SHP77 (cell line): Measurements from ENCODE around the gene DTHD1.

Experiments
- DNase-seq, 2 experiments: peaks; one replicate each; lab custom pipeline; 2025; lab: John Stamatoyannopoulos, UW

Gene DTHD1

DNA sequence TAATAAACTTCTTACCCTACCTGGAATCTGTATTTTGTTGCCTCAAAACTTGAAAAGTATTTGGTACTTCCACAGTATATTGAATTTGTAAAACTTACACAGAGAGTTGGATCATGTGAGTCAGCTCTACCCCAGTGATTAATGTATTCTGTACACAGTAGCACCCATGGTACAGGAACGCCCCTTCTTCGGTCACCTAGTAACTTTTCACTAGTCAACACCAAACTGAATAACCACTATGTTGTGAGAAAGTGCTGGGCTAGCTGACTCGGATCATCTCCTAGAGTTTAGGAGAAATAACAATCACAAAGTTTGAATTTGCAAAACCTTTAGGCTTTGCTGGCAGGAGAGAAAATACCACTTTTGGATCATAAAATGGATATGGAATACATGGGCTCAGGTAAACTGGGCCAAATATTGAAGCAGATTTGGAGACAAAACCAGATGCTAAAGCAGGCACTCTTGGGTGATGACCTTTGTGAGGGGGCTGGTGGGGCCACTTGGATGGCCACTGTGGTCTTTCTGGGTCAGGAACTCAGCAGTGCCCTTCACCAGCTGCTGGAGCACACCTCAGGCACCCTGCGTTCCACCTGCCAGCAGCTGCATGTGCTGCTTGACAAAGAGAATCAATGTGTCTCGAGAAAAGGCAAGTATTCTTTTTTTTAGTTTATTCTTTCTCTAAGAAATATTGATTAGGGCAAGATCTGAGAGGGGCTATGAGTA lies at the start of gene DTHD1:
DTHD1 (plus strand) TSS at position 233 of the 723 bp plus-strand sequence; CDS start at position 376, 143 bp downstream.
- DNase-seq, result no peak

DNA sequence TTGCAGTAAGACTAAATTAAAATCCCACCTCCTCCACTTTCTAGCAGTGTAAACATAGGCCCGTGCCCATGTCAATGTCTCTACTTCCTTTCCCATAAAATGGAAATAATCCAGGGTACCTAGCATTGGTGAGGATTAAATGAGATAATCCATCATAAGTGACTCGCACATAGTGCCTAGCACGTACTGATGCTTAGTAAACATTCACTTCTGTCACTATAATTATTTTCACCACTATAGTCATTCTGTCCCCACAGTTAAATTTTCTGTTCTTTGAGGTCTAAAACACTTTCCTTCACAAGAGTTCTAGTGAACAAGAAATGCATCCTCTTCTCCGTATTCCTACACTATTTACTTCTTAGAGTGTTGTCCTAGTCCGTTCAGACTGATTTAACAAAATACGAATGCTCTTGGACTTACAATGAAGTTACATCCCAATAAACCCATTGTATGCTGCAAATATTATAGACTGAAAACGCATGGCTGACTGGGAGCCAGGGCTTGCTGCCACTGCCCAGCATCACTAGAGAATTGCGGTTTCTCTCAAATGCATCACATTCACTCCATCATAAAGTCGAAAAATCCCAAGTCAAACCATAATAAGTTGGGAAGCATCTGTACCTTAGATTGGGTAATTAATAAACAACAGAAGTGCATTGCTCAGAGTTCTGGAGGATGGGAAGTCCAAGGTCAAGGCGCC lies 47.7 kb upstream of the DTHD1 start:
- DNase-seq, result no peak

- DNase-seq, result no peak
Measured at GRCh38 chr4:36235306-36235705, 46.1 kb upstream of the DTHD1 start.

GRCh38 chr4:36236159-36236558 lies 45.3 kb upstream of the DTHD1 start:
- no peak for DNase-seq

DNA sequence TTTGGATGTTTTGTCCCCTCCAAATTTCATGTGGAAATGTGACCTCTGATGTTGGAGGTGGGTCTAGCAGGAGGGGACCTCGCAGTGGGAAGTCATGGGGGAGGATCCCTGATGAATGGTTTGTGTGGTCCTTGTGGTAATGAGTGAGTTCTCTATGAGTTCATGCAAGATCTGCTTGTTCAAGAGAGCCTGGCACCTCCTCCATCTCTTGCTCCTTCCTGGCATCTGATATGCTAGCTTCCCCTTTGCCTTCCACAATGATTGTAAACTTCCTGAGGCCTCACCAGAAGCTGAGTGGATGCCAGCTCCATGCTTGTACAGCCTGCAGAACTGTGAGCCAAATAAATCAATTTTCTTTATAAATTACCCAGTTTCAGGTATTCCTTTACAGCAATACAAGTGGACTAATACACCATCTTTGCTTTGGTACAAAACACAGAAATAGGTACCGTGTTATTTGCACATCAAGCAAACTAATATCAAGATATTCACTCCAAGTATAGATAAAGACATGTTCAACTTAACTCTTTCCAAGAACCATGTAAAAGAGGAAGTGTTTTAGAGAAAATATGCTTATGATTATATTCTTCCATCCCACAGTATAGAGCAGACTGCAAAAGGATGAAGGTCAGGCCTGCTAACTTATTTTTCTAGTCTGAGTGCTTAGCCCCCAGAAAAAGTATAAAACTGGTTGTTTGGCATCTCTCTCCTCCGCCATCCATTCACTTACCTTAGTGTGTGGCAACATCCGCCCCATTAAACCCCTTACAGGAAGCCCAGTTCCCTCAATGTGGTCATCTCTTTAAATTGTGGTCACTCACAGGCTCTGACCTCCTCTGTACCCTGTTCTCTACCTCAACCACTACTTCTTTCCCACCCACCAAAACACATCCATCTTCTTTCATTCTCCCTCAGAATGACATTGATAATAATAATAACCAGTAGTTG lies 43.8 kb upstream of the DTHD1 start:
- no peak for DNase-seq

- DNase-seq, result no peak
Measured at GRCh38 chr4:36241771-36242170, 39.6 kb upstream of the DTHD1 start.

- DNase-seq, result no peak
Measured at GRCh38 chr4:36242629-36243354, 38.6 kb upstream of the DTHD1 start.

- DNase-seq, result peak in 1 of 2 experiments; percentile 7
Measured at GRCh38 chr4:36243355-36244256, 37.8 kb upstream of the DTHD1 start.

GRCh38 chr4:36244257-36245082 lies 36.9 kb upstream of the DTHD1 start, which contains the start of gene ARAP2:
TSS of gene ARAP2 (minus strand) at chr4:36244514. CDS start at chr4:36229486, 15,028 bp downstream.
- DNase-seq, result peak; percentile 3 to 9

DNA sequence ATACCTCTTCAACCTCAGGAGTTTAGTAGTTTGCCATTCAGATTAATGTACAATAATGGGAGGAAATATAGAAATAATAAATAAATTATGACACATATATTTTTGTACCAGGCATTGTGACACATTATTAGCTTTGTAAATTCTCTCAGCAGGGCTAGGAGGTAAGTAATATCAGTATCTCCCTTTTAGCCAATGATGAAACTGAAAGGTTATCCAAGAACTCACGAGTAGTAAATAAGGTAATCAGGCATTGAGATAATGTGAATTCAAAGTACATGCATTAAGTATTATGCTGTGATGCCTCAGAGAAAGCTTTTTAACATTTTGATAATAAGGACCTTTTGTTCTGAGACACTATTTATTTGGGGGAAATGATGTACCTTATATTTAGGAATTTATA lies 31.8 kb upstream of the DTHD1 start:
- no peak for DNase-seq

- no peak for DNase-seq
Measured at GRCh38 chr4:36251983-36252382, 29.4 kb upstream of the DTHD1 start.

GRCh38 chr4:36254371-36254770 lies 27.0 kb upstream of the DTHD1 start:
- DNase-seq, result no peak

DNA sequence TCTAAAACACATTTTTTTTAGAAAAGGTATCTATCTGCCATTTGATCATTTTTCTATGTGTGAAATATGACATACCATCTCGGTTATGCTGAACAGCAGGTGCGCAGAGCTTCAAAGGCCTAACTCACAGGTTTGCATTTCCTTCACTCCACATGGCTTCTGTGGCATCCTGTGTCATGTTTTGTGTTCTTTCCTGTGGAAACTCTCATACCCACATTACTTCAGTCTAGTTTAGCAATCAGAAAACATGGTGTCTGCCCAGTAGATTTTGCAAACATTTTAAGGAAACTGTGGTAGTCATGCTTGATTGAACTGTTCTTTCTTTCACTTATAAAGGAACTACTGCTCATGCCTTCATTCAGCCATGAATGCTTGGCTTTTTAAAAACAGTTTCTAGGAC lies 25.8 kb upstream of the DTHD1 start:
- no peak for DNase-seq

DNA sequence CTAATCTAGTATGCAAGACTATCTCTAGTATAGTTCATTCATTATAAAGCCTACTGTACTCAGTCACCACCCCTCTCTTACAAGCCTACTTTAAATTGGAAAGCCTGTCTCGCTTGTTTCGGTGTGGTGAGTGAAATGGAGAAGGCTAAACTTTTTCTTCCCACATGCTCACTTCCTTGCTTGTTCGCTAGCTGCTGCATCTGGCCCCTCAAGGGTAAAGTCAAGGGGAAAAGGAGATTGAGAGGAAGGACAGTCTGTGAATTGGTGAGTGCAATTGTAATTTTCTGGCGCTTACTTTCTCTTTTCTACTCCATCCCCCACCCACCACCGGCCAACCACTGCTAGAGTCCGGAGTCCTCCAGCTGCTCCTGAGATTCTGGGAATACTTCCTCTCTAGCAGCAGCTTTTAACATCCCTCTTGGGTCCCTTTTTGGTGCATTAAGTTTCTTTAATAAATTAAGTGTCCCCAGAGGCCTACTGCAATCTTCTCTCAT lies 25.0 kb upstream of the DTHD1 start:
- DNase-seq, result no peak

DNA sequence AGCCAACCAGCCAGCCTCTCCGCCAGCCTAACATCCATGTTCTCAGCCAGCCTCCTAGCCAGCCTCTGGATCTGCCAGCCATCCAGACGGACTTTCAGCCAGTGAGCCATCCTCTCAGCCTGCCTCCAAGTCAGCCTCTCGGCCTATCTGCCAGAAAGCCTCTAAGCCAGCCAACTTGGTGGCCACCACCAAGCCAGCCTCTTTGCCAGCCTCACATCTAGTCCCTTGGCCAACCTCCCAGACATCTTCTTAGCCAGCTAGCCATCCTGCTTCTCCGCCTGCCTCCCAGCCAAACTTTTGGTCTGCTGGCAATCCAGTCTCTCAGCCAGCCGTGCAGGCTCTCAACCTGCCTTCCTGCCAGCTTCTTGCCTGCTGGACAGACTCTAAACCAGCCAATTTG lies 20.7 kb upstream of the DTHD1 start:
- no peak for DNase-seq

- no peak for DNase-seq
Measured at GRCh38 chr4:36264207-36264826, 17.1 kb upstream of the DTHD1 start.

- DNase-seq, result no peak
Measured at GRCh38 chr4:36267486-36268268, 13.7 kb upstream of the DTHD1 start.

GRCh38 chr4:36269101-36269500 lies 12.3 kb upstream of the DTHD1 start:
- DNase-seq, result no peak
